ENCODE results near the gene KCNK16.

Gene KCNK16

GRCh38 chr6:39295611-39296011 lies 26.9 kb downstream of the KCNK16 start:
- no peak overlapping the region for H3K4me3 ChIP-seq (ENCODE audit: low read length, poor library complexity, severe bottlenecking)
- H3K4me2 ChIP-seq (ENCODE audit: low read depth, low read length, poor library complexity, severe bottlenecking), result no peak overlapping the region
- H4K20me1 ChIP-seq (ENCODE audit: insufficient read depth, low read length, poor library complexity, severe bottlenecking), result no peaks in the 10 kb centered on the region
- H3F3A ChIP-seq (ENCODE audit: low read depth), result no peaks in the 10 kb centered on the region
- no peaks in the 10 kb centered on the region for H3K4me1 ChIP-seq (ENCODE audit: insufficient read depth, low read length, poor library complexity, severe bottlenecking)
- no peaks in the 10 kb centered on the region for H3K9me3 ChIP-seq (ENCODE audit: insufficient read depth, low read depth, low read length)
- no peak overlapping the region for H3K9ac ChIP-seq (ENCODE audit: low read depth, low read length, poor library complexity, severe bottlenecking)
- H3K79me2 ChIP-seq (ENCODE audit: insufficient read depth, low read length), result no peaks in the 10 kb centered on the region
- no peaks in the 10 kb centered on the region for H3K9me2 ChIP-seq (replicated peaks; ENCODE audit: low read depth, low read length)
- no peak overlapping the region for H2AFZ ChIP-seq (ENCODE audit: low read length)
- H3K27me3 ChIP-seq (ENCODE audit: insufficient read depth, low read length, poor library complexity, severe bottlenecking), result no peaks in the 10 kb centered on the region
- TF ChIP-seq EZH2phosphoT487 (IDR thresholded peaks at IDR 0.05; ENCODE audit: borderline replicate concordance) (no peak), CTCF (conservative IDR thresholded peaks at IDR 0.05; ENCODE audit: low read length) (no peak)
- no peaks in the 10 kb centered on the region for H3K36me3 ChIP-seq (ENCODE audit: insufficient read depth, low read length)

- Histone ChIP-seq H3K4me3 (ENCODE audit: low read length, poor library complexity, severe bottlenecking) (no peak overlapping the region), H3F3A (ENCODE audit: low read depth) (no peaks in the 10 kb centered on the region), H3K79me2 (ENCODE audit: insufficient read depth, low read length) (no peaks in the 10 kb centered on the region), H3K27me3 (ENCODE audit: insufficient read depth, low read length, poor library complexity, severe bottlenecking) (no peaks in the 10 kb centered on the region), H3K9me2 (replicated peaks; ENCODE audit: low read depth, low read length) (no peaks in the 10 kb centered on the region), H3K4me2 (ENCODE audit: low read depth, low read length, poor library complexity, severe bottlenecking) (no peak overlapping the region), H3K4me1 (ENCODE audit: insufficient read depth, low read length, poor library complexity, severe bottlenecking) (peaks cover 1% of the 10 kb centered on the region), H3K36me3 (ENCODE audit: insufficient read depth, low read length) (no peaks in the 10 kb centered on the region), H3K9me3 (ENCODE audit: insufficient read depth, low read depth, low read length) (no peaks in the 10 kb centered on the region), H2AFZ (ENCODE audit: low read length) (no peak overlapping the region), H3K9ac (ENCODE audit: low read depth, low read length, poor library complexity, severe bottlenecking) (no peak overlapping the region), H4K20me1 (ENCODE audit: insufficient read depth, low read length, poor library complexity, severe bottlenecking) (no peaks in the 10 kb centered on the region)
- TF ChIP-seq EZH2phosphoT487 (IDR thresholded peaks at IDR 0.05; ENCODE audit: borderline replicate concordance), result no peak
- no peak for TF ChIP-seq CTCF (conservative IDR thresholded peaks at IDR 0.05; ENCODE audit: low read length)
Observed at GRCh38 chr6:39294899-39295298, 27.6 kb downstream of the KCNK16 start.

- H3K9me2 ChIP-seq (replicated peaks; ENCODE audit: low read depth, low read length), result no peaks in the 10 kb centered on the region
- H3K36me3 ChIP-seq (ENCODE audit: insufficient read depth, low read length), result no peaks in the 10 kb centered on the region
- H3K27me3 ChIP-seq (ENCODE audit: insufficient read depth, low read length, poor library complexity, severe bottlenecking), result no peaks in the 10 kb centered on the region
- no peak overlapping the region for H3K4me3 ChIP-seq (ENCODE audit: low read length, poor library complexity, severe bottlenecking)
- no peak for TF ChIP-seq EZH2phosphoT487 (IDR thresholded peaks at IDR 0.05; ENCODE audit: borderline replicate concordance)
- no peak for TF ChIP-seq CTCF (conservative IDR thresholded peaks at IDR 0.05; ENCODE audit: low read length)
- no peaks in the 10 kb centered on the region for H3K9me3 ChIP-seq (ENCODE audit: insufficient read depth, low read depth, low read length)
- no peaks in the 10 kb centered on the region for H3F3A ChIP-seq (ENCODE audit: low read depth)
- no peaks in the 10 kb centered on the region for H4K20me1 ChIP-seq (ENCODE audit: insufficient read depth, low read length, poor library complexity, severe bottlenecking)
- H2AFZ ChIP-seq (ENCODE audit: low read length), result no peak overlapping the region
- H3K4me1 ChIP-seq (ENCODE audit: insufficient read depth, low read length, poor library complexity, severe bottlenecking), result peaks cover 6% of the 10 kb centered on the region
- H3K79me2 ChIP-seq (ENCODE audit: insufficient read depth, low read length), result no peaks in the 10 kb centered on the region
- no peak overlapping the region for H3K4me2 ChIP-seq (ENCODE audit: low read depth, low read length, poor library complexity, severe bottlenecking)
- no peak overlapping the region for H3K9ac ChIP-seq (ENCODE audit: low read depth, low read length, poor library complexity, severe bottlenecking)
Observed at GRCh38 chr6:39294133-39294532, 28.4 kb downstream of the KCNK16 start.

Measured in Loucy (cell line).